GM18505 (cell line): Measurements from ENCODE around the gene LELP1.
"Not testable (repeated sequence)": the region's sequence is repeated elsewhere in the genome, so short reads cannot be mapped to it uniquely, and the experiment has no call there.

Experiments used
- ATAC-seq: cut with Tn5 transposase; IDR thresholded peaks from one replicate; pipeline ENCODE4 v1.9.1; 2021; ENCODE audit not compliant: unreplicated experiment
- POLR2A ChIP-seq: IDR thresholded peaks from 4 replicates; pipeline ENCODE4 v1.6.1; 2011; ENCODE audit warnings: borderline replicate concordance; ENCODE audit not compliant: insufficient read depth, insufficient read length; ENCODE audit errors: extremely low read depth

LELP1 gene

GRCh38 chr1:153217744-153218416 lies 14.7 kb downstream of the LELP1 start:
- ATAC-seq, result no peak
- no peak for TF ChIP-seq POLR2A

- no peak for ATAC-seq
- TF ChIP-seq POLR2A, result no peak
These were observed 17.5 kb downstream of the LELP1 start for GRCh38 chr1:153220606-153221303.

GRCh38 chr1:153223040-153223891 lies 20.0 kb downstream of the LELP1 start:
- not testable (repeated sequence) for ATAC-seq

- ATAC-seq, result no peak
- no peak for TF ChIP-seq POLR2A
These were observed 24.6 kb downstream of the LELP1 start for GRCh38 chr1:153227810-153228209.

GRCh38 chr1:153228491-153228890 lies 25.3 kb downstream of the LELP1 start:
- ATAC-seq, result no peak
- TF ChIP-seq POLR2A, result no peak

GRCh38 chr1:153229076-153229829 lies 26.0 kb downstream of the LELP1 start:
- ATAC-seq, result not testable (repeated sequence)

GRCh38 chr1:153231363-153231762 lies 28.1 kb downstream of the LELP1 start:
- no peak for ATAC-seq

GRCh38 chr1:153231785-153232184 lies 28.6 kb downstream of the LELP1 start:
- TF ChIP-seq POLR2A, result no peak
- ATAC-seq, result no peak

More at GRCh38 chr1:153231363-153231762, 28.1 kb downstream of the LELP1 start:
- no peak for TF ChIP-seq POLR2A

- ATAC-seq, result no peak
- no peak for TF ChIP-seq POLR2A
These were observed 29.3 kb downstream of the LELP1 start for GRCh38 chr1:153232553-153232952.

- no peak for ATAC-seq
These were observed 30.2 kb downstream of the LELP1 start for GRCh38 chr1:153233448-153233847.

GRCh38 chr1:153238527-153238926 lies 35.3 kb downstream of the LELP1 start:
- no peak for TF ChIP-seq POLR2A
- ATAC-seq, result no peak

More at GRCh38 chr1:153233448-153233847, 30.2 kb downstream of the LELP1 start:
- TF ChIP-seq POLR2A, result no peak

- TF ChIP-seq POLR2A, result no peak
- ATAC-seq, result no peak
These were observed 38.9 kb downstream of the LELP1 start for GRCh38 chr1:153242160-153242559.

GRCh38 chr1:153245466-153245865 lies 42.2 kb downstream of the LELP1 start:
- no peak for TF ChIP-seq POLR2A

More at GRCh38 chr1:153245466-153245865, 42.2 kb downstream of the LELP1 start:
- ATAC-seq, result no peak
